Astrocyte (in vitro differentiated cells and primary cell): ENCODE results near the gene MIA2.

ENCODE experiments used
- CTCF ChIP-seq: IDR thresholded peaks from 2 replicates; pipeline ENCODE4 v1.5.1; 2011; ENCODE audit warnings: low read depth, mild to moderate bottlenecking, inconsistent platforms, low read length, moderate library complexity; ENCODE audit not compliant: insufficient read depth
- EZH2 ChIP-seq: IDR thresholded peaks from 2 replicates; pipeline ENCODE4 v1.6.1; 2012; ENCODE audit warnings: mild to moderate bottlenecking, low read length, inconsistent platforms; ENCODE audit not compliant: insufficient read depth

GRCh38 chr14:39219075-39219499 lies 14.6 kb upstream of the MIA2 start:
- no peak for TF ChIP-seq CTCF
- TF ChIP-seq EZH2 = no peak
